KMS-11 (cell line): ENCODE data around the gene ADCY5.

Experiments
- H2AFZ ChIP-seq: fragments of 200-600 bp; sonication (generic); 2 replicates; pipeline ENCODE4 v1.6.1; 2016; ENCODE audit warnings: antibody characterized with exemption, mixed run types, low read depth
- H3K27ac ChIP-seq: fragments of 200-600 bp; sonication (generic); 2 replicates; pipeline ENCODE4 v1.6.1; 2016; ENCODE audit warnings: mild to moderate bottlenecking, mixed run types
- H3K27me3 ChIP-seq: fragments of 200-600 bp; sonication (generic); 2 replicates; pipeline ENCODE4 v1.6.1; 2017; ENCODE audit warnings: mild to moderate bottlenecking, low read depth, mixed run types, moderate library complexity; ENCODE audit not compliant: insufficient read depth
- H3K36me3 ChIP-seq: fragments of 200-600 bp; sonication (generic); 2 replicates; pipeline ENCODE4 v1.6.1; 2017; ENCODE audit warnings: mild to moderate bottlenecking, mixed run types; ENCODE audit not compliant: insufficient read depth
- H3K4me1 ChIP-seq: fragments of 200-600 bp; sonication (generic); 2 replicates; pipeline ENCODE4 v1.6.1; 2016; ENCODE audit warnings: mild to moderate bottlenecking, low read depth, mixed run types; ENCODE audit not compliant: poor library complexity, severe bottlenecking
- H3K4me2 ChIP-seq: fragments of 200-600 bp; sonication (generic); 2 replicates; pipeline ENCODE4 v1.7.0; 2016; ENCODE audit warnings: mild to moderate bottlenecking, mixed run types
- H3K4me3 ChIP-seq: fragments of 200-600 bp; sonication (generic); IDR thresholded peaks from 2 replicates; pipeline ENCODE4 v1.6.1; 2017; ENCODE audit warnings: low read depth, low read length, mixed read lengths; ENCODE audit not compliant: insufficient read depth
- H3K79me2 ChIP-seq: fragments of 200-600 bp; sonication (generic); 2 replicates; pipeline ENCODE4 v1.6.1; 2016; ENCODE audit warnings: low read depth, mixed run types; ENCODE audit not compliant: insufficient read depth
- H3K9ac ChIP-seq: fragments of 200-600 bp; sonication (generic); 2 replicates; pipeline ENCODE4 v1.6.1; 2016; ENCODE audit warnings: mild to moderate bottlenecking, mixed run types
- H4K20me1 ChIP-seq: fragments of 200-600 bp; sonication (generic); 2 replicates; pipeline ENCODE4 v1.6.1; 2016; ENCODE audit warnings: mild to moderate bottlenecking, mixed run types; ENCODE audit not compliant: insufficient read depth
- TF ChIP-seq, protein P1 (sequence below): fragments of 200-600 bp; sonication (generic); conservative IDR thresholded peaks from 2 replicates; pipeline ENCODE4 v1.6.1; 2017; ENCODE audit warnings: low read depth, mild to moderate bottlenecking, antibody characterized with exemption, low read length, moderate library complexity, mixed read lengths

The ADCY5 gene

DNA sequence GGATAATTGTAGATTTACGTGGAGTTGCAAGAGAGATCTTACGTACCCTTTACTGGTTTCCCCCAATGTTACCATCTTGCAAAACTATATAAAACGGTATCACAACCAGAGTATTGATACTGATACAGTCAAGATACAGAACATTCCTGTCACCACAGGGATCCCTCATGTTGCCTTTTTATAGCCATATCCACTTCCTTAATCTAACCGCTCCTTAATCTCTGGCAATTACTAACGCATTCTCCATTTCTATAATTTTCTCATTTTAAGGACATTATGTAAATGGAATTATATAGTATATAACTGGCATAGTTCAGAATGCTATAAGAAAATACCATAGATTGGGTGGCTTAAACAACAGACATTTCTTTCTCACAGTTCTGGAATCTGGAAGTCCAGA, 186.0 kb downstream of the ADCY5 start:
- no peak overlapping the region for H3K4me3 ChIP-seq
- no peak overlapping the region for H2AFZ ChIP-seq
- H3K27ac ChIP-seq = no peak overlapping the region
- no peak overlapping the region for H3K4me2 ChIP-seq
- no peaks in the 10 kb centered on the region for H3K36me3 ChIP-seq
- H3K9ac ChIP-seq = no peak overlapping the region
- TF ChIP-seq, protein P1, sequence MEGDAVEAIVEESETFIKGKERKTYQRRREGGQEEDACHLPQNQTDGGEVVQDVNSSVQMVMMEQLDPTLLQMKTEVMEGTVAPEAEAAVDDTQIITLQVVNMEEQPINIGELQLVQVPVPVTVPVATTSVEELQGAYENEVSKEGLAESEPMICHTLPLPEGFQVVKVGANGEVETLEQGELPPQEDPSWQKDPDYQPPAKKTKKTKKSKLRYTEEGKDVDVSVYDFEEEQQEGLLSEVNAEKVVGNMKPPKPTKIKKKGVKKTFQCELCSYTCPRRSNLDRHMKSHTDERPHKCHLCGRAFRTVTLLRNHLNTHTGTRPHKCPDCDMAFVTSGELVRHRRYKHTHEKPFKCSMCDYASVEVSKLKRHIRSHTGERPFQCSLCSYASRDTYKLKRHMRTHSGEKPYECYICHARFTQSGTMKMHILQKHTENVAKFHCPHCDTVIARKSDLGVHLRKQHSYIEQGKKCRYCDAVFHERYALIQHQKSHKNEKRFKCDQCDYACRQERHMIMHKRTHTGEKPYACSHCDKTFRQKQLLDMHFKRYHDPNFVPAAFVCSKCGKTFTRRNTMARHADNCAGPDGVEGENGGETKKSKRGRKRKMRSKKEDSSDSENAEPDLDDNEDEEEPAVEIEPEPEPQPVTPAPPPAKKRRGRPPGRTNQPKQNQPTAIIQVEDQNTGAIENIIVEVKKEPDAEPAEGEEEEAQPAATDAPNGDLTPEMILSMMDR = no peak
- H4K20me1 ChIP-seq = no peaks in the 10 kb centered on the region
- no peaks in the 10 kb centered on the region for H3K79me2 ChIP-seq
- H3K27me3 ChIP-seq = no peaks in the 10 kb centered on the region
- peaks cover 17% of the 10 kb centered on the region for H3K4me1 ChIP-seq

DNA sequence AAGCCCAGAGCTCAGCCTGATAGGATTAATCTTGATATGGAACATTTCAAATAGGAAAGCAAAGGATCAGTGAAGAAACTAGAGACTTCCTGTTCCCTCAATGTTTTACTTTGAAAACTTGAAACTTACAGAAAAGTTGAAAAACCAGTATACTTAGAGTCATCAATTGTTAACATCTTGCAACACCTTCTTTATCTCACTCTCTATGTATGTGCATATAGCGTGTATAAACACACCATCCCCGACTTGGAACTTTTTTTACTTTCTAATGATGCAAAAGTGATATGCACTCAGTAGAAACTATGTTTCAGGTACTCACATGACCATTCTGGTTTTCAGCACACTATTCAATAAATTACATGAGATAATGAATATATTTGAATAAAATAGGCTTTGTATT, 186.7 kb downstream of the ADCY5 start:
- Histone ChIP-seq H4K20me1 (no peaks in the 10 kb centered on the region), H3K79me2 (no peaks in the 10 kb centered on the region), H2AFZ (no peak overlapping the region), H3K36me3 (no peaks in the 10 kb centered on the region), H3K4me2 (no peak overlapping the region), H3K27me3 (no peaks in the 10 kb centered on the region), H3K9ac (no peak overlapping the region), H3K4me3 (no peak overlapping the region), H3K4me1 (peaks cover 17% of the 10 kb centered on the region), H3K27ac (0 out of 2 replicates have a peak overlapping the region, but pooled peaks have one; percentile 11)
- TF ChIP-seq, protein P1 = no peak

DNA sequence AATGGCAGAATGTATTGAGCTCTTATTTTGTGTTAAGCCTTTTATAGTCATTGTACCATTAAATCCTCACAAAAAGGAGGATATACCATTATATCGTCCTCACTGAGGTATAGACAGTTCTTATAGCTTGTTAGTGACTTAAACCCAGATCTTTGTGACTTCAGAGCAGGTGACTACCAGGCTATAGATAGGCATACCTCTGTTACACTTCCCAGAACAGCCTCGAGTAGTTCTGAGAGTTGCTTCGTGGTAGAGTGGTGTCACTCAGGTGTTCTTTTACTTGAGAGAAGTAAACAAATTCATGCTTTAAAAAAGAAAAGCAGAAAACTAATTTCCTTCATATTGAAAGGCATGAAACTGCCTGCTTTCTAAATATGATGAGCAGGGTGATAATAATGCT, 187.2 kb downstream of the ADCY5 start:
- peak overlapping the region; percentile 14; the same call in 1 of the 2 replicates for H3K4me2 ChIP-seq
- no peak overlapping the region for H3K4me3 ChIP-seq
- 0 out of 2 replicates have a peak overlapping the region, but pooled peaks have one; percentile 11 for H3K27ac ChIP-seq
- no peak overlapping the region for H2AFZ ChIP-seq
- no peaks in the 10 kb centered on the region for H3K79me2 ChIP-seq
- no peaks in the 10 kb centered on the region for H3K36me3 ChIP-seq
- H3K27me3 ChIP-seq = no peaks in the 10 kb centered on the region
- TF ChIP-seq, protein P1 = no peak
- H4K20me1 ChIP-seq = no peaks in the 10 kb centered on the region
- no peak overlapping the region for H3K9ac ChIP-seq
- H3K4me1 ChIP-seq = peaks cover 17% of the 10 kb centered on the region

DNA sequence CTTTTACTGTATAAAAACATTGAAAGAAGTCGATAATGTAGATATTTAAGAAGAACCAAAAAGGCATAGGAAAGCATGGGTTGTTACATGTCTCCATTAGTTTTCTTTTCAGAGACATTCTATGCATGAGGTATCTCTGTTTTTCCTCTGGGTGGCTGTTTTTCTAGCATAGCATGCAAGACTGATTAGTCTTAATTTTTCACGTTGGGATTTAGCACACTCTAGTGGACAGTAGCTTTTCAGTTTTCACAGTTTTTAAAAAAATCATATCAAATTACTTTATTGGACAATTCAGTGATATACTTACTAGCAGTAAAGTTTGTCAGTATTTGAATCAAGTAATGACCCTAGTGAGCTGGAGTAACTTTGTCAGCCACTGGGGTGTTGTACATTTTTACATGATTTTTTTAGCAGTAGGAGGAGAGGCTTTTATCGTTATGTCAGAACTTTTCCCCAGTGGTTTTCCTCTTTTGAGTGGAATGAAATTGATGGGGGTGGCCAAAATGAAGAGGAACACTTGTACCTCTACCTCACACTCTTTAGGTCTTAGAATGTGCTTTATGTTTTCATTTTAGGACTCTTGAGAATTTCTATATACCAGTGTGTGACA, 190.0 kb downstream of the ADCY5 start:
- TF ChIP-seq, protein P1 = peak; percentile 64
- Histone ChIP-seq H3K4me2 (no peak overlapping the region), H2AFZ (no peak overlapping the region), H3K79me2 (no peaks in the 10 kb centered on the region), H3K27ac (no peak overlapping the region), H3K9ac (no peak overlapping the region), H3K36me3 (no peaks in the 10 kb centered on the region), H3K4me3 (no peak overlapping the region), H4K20me1 (no peaks in the 10 kb centered on the region), H3K4me1 (peaks cover 17% of the 10 kb centered on the region), H3K27me3 (no peaks in the 10 kb centered on the region)
